ENCODE results near the gene MIB1.

MIB1 gene

DNA sequence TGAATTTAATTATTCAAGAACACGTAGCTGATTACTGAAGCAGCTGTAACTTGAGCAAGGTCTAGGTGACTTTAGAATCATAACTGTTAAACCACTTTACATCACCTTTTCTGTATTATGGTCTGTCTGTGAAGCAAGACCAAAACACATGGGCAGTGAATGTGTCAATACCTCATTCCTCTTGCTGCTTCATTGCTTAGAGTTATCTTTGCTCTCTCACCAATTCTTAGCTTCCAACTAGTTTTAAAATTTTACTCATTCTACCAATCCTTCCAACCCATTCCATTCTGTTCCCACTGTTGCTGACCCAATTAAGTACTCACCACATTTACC lies 80.2 kb downstream of the MIB1 start:
- no peak for DNase-seq

DNA sequence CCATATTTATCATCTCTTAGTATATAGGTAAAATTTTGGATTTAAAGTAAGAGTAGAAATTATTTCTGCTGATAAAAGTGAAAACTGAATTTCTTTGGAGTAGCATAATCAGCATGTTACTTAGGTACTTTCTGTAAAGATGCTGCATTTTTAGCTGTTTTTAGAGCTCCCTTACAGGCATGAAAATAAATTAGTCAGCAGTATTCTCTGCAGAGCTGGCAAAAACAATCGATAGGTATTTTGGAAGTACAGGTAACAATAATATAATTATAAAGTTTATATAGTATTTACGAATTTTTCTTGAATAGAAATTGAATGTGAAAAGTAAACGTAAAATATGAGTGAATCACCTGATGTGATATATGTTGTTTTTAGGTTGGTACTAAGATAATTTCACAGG lies 83.3 kb downstream of the MIB1 start:
- DNase-seq: no peak

DNA sequence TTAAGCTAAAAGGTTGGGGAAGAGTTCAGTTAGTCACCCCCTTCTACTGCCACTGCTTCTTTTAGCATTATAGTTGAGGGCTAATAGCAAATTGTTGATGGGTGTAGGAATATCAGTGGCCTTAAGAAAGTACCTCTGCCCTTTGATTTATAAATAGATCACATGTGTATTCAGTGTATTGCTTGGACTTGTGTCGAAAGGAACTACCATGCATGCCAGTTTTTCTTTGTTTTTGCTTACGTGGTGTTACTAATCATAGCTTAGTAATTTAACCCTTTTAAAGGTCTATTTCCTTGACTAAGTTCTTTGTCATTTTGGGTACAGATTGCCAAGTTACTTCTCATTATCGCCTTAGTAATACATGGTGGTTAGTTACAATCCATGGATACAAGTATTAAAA lies 85.6 kb downstream of the MIB1 start:
- no peak for DNase-seq

DNA sequence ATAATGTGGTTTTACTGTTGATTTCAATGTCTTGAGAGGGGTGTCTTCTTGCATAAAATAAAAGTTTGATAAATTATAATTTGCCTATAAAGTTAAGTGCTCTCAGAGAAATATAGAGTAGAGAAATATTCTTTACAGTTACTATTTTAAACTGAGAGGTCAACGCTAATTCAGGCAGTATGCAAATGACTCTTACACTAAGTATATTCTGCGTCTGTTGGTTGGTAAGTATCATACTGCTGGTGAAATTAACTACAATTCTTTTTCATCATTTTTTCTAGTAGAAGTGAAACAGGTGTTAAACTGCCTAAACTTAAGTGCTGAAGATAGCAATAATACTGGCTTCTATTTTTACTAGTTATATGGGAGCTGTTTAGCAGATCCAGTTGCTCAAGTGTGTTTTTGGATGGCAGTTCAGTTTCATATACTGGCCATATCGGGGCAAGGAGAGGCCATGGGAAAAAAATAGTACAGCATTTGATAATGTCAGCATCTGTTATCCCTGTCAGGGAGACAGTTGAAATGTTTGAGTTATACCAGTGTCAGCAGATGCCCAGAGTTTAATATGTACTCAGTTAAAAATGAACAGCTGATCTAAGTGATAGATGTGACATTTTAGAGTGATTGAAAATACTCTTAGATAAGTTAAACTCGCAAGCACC lies 86.2 kb downstream of the MIB1 start:
- DNase-seq: no peak

DNA sequence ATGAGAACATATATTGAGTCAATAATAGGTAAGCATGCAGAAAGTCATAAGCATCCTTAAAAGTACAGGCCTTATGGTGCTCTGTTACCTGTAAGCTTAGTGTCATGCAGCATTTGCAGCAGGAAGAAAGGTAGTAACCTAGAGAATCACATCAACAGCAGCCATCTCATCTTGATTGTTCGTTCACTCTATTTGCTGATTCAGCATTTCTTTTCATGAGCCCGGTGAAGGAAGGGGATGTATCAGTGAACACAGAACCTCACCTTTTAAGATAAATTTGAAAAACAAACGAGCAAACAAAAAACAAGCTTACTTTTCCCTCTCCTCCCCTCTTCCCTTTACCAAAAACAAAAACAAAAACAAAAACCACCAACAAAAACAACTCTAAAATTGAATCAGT lies 89.9 kb downstream of the MIB1 start:
- DNase-seq: no peak

DNA sequence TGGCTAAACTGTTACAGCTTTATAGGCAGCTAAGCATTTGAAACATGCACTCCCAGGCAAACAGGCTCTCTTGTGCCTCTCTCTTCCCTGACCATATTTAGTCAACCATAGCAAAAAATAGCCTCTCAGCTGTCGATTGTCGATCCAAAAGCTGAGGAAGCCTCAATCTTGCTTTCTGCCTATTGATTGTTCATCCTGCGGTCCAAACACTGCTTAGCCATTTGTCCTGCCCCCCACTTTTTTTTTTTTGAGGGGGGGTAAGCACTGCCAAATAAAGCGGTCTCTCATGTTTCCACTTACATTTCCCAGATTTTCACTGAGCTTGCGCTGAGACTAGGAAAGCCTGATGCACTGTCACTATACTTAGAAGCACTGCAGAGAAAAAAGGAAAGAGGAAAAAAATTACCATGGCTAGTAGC lies 90.8 kb downstream of the MIB1 start:
- DNase-seq: no peak

DNA sequence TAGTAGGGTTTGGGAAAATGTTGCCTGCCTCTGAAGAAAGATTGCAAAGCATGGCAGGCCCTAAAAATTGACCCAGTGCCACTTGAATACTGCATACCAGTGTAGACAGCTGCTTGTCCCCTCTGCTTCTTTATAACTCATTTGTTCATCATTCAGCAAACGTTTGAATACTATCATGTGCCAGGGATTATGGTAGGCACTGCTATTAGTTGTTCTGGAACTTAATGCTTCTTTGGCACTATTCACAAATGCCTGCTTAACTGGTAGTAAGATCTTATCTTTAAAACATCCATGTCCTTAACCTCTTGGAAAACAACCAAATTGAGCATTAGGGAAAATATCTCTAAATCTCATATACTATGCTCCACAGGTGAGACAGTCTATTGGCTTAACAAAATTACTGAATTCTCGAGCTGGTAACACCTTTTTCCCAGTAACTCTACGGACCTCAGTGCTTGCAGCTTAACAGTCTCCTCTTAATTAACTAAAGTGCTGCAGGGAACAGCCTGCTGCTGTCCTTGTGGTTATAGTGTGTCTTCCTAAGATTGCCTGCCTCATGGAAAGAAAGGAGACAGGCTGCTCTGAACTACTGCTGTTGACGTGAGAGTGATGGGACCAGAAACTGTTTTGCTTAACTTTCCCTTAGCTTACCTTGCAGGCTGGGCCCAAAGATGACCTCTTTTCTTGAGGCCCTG lies 93.2 kb downstream of the MIB1 start:
- DNase-seq: no peak

DNA sequence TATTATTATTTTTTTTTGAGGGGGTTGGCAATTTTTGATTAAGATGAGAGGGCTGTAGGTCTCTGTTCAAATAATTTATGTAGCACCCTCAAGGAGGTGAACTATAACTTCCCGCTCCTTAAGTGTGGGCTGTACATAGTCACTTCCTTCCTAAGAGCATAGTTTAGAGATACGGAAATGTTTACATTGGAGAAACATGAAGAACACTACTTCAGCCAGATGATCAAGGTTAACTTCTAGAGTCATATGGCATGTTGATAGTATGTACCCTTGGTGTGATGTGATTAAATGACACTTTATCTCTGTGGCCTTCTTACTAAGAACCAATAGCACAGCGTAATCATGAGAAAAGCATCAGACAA lies 93.7 kb downstream of the MIB1 start:
- DNase-seq: no peak

DNA sequence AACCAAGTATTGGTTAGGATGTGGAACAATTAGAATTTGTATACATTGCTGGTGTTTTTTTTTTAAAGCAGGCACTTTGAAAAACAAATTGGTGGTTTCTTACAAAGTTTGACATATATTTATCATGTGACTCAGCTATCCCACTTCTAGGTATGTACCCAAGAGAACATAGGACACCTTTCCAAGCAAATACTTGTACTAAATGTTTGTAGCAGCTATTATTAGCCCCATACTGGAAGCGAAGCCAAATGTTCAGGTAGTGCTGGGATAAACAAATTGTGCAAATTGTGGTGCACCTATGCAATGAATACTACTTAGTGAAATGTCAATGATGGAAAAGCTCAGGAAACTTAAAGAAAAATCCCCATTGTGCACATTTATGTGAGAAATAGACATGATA lies 101.0 kb downstream of the MIB1 start:
- DNase-seq: no peak

DNA sequence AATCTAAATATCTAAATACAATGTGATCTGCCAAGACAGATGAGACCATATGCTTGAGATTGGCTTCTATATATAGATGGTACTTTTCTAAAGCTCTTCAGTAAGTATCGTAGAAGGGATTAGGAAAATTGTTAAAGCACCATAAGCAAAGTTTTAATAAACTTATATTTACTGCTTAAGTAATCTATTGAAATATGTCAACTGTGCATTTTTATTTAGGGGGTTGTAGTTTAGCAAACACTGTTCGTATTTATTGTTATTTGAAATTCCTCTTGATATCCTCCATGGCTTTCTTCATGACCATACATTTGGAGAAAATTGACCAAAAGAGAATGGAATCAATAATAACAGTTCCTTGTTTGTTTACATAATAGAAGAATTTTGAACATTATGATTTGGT lies 102.7 kb downstream of the MIB1 start:
- DNase-seq: no peak

DNA sequence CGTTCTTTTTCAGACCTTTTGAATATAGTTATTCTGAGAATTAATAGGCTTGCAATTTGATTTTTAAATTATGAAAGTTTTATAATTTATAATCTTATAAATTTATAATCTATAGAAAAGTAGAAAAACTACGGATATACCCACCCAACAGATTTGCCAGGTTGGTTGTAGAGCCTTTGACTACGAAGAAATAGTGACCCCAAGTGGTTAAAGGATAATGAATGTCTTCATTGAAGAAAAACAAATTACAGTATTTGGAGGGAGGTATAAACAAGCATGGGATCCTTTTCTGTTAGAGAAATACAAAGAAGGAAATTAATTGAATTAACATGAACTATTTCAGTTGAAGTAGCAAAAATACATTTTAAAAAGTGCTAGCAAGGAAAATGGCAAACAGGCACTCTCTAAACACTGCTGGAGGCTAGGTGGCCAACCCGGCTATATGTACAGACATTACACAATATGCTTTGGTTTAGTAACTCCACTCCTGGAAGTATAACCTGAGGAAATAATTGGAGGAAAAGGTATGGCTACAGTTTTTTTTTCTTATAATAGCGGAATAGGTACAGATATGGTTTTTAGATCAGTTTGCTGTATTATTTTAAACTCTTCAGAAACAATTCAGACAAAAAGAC lies 110.9 kb downstream of the MIB1 start:
- DNase-seq: peak; percentile 5 to 12

DNA sequence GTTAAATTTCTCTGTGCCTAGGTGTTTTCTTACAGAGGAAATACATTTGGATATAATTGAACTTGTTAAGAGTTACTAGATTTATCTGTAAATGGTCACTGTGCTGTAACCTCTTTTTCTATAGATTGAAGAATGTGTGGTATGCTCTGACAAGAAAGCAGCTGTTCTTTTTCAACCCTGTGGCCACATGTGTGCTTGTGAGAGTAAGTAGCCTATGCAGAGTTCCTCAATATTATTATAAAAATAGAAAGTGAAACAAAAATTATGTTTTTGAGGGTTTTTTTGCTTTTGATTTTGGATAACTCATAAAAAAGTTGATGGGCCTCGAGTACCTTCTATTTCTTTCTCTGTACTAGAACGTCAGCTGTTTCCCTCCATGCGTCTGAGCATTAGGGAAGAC lies 112.4 kb downstream of the MIB1 start:
- DNase-seq: no peak

DNA sequence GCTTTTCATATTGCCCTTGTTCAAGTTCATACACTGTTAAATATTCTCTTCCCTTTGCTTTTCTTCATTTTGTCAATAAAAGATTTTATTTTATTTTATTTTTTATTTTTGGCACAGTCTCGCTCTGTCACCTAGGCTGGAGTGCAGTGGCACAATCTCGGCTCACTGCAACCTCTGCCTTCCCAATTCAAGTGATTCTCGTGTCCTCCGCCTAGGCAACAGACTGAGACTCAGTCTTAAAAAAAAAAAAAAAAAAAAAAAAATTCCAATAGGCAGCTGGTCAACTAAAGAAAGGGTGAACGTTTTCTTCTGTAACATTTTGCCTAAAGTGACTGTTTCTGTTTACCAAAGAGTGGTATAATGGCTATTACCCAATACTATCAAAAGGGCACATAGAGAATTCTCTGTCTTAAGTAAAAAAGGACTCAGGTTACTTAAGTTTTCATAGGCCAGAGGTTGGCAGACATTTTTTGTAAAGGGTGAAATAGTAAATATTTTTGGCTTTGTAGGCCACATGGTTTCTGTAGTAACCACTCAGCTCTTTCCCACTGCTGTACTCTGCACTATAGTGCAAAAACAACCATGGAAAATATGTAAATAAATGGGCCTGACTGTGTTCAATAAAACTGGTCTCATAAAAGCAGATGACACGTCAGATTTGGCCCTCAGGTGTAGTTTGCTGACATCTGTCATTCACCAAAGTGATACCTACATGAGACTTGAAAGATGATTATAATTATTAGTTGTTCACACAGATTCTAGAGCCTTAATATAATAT lies 113.4 kb downstream of the MIB1 start:
- no peak for DNase-seq

DNA sequence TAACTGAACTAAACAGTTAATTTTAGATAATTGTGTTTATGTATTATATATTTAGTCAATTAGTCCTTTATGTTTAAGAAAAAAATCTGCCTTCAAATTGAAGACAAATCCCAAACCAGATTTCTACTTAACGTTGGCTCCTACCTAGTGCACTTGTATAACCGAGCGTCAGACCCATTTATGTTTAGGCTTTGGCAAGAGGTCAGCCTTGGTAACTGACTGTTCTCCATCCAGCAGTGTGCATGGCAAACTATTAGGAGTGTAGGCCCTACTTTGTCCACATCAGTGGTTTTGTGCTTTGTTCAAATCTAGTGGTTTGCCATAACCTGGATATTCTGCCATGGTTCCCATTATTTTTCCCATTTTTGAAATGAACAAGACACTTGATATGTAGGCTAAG lies 114.8 kb downstream of the MIB1 start:
- DNase-seq: no peak

DNA sequence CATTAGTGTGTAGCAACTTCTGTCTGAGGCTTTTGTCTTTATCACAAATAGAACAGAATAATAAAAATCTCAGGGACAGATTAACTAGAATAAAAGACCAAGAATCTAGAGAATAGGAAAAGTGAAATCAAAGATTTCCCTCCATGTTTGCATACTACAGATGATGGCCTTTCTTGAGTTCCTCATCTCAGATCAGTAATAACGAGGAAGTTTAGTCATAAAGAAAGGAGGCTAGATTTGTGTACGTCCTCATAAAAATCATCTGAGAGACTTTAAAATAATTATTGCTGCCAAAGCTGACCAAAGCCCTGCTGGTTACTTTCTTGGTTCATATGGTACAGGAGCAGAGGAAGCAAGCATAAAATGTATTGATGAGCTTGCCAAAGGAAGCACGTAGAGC lies 117.3 kb downstream of the MIB1 start:
- DNase-seq: no peak

DNA sequence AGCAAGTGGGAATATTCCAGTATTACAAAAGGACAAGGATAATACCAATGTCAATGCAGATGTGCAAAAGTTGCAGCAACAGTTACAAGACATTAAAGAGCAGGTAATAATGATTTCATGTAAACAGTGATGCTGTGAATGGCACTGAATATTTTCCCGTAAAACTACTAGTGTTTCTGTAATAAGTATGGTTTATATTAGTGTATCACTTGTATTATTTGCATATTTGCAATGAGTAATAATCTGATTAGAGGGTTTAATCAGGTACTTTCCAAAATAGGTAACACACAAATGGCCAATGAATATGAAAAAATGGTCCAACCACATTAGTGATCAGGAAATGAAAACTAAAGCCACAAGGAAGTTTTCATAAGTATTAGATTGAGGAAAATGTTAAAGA lies 118.0 kb downstream of the MIB1 start:
- DNase-seq: no peak

DNA sequence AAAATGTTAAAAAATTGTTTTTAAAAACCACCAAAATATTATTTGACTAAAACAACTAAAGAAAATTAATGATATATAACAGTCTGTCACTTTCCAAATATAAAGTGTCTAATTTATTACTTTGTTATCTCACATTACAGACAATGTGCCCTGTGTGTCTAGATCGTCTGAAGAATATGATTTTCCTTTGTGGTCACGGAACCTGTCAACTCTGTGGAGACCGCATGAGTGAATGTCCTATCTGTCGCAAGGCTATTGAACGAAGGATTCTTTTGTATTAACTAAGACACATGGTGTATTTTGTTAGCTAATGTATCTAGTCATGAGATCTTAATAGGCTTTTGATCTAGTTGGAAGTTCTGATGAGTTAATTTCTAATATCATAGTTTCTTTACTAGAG lies 123.8 kb downstream of the MIB1 start:
- no peak for DNase-seq

DNA sequence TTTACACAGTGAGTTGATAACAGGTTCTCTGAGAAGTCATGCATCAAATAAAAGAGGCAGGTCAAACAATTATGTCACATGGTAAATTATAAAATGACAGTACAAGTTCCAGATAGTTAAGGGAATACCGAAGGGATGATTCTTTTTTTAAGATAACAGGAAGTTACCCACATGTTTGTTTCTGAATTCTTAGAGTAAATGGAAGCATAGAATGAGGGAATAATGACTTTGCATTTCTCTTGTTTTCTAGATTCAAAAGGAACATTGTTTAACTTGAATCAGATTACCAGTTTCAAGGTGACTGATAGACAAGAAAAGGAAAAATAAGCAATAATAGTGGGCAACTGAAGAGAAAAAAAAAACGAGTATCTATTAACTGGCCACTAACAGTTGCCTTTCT lies 124.5 kb downstream of the MIB1 start:
- no peak for DNase-seq

DNA sequence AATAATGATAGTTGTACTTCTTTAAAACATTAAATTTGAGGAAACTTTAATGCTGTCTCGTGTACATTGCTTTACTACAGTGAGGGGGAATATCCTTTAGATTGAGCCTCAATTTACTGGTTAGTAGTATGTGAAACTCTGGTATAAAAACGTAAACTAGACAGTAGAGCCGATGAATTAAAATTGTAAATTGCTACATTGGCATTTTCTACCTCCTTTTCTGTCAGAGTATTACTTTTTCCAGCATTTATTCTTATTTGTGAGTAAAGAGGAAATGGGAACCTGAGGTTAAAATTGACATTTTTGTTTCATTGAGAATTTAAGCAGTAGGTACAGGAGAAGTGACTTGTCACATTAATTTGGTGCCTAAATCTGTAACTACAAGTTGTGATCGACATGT lies 128.2 kb downstream of the MIB1 start:
- DNase-seq: no peak

DNA sequence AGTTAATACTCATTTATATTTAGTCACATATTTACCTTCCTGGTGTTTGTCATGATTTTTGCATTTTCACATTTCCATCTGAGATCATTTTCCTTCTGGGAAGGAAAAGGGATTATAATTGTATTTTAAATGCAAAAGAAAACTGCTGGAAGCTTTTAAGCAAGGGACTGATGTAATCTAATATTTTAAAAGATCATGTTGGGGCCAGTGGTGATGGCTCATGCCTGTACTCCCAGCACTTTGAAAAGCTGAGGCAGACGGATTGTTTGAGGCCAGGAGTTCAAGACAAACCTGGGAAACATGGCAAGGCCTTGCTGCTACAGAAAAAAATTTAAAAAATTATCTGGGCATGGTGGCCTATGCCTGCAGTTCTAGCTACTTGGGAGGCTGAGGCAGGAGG lies 149.0 kb downstream of the MIB1 start:
- DNase-seq: no peak

DNA sequence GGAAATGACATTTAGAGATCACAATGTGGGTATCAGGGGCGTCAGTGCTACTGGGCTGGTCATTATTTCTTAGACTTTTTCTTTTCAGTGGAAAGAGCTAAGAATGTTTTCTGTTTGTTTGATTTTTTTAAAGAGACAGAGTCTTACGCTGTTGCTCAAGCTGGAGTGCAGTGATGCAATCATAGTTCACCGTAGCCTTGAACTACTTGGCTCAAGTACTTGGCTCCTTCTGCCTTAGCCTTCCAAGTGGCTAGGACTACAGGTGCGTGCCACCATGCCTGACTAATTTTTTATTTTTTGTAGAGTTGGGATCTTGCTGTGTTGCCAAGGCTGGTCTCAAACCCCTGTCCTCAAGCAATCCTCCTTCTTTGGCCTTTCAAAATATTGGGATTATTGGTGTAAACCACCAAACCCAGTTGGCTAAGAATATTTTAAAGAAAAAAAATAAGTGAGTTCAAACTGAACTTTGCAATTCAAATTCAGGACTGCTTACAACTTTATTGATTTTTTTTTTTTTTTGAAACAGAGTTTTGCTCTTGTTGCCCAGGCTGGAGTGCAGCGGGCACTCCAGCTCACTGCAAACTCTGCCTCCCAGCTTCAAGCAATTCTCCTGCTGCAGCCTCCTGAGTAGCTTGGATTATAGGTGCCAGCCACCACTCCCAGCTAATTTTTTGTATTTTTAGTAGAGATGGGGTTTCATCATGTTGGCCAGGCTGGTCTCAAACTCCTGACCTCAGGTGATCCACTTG lies 154.2 kb downstream of the MIB1 start:
- DNase-seq: no peak

DNA sequence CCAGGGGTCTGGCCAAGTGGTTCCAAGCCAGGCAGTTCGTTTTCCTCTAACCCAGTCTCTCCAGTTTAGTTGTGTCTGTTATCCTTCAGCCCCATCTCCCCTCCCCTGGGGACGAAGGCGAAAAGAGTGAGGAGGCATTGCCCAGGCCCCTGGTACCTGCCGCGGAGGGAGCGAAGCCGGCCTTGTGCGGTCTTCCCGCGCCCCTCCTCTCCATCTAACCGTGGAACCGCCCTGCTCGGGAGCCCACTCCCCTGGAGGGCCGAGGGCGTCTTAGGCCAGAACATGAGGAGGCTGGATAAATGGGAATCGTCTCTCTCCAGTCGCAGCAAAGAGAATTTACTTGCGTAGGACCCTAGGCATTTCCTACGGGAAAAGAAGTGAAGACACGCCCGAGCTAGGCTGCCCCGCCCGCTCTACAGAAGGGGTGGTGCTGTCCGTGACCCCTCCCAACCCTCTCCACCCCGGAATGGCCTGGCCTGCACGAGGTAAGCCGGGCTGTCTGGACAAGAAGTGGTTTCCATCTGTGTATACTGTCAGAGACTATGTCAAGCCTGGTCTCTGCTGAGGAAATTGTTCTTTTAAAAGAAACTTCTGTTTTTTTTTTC lies 156.2 kb downstream of the MIB1 start:
- no peak for DNase-seq

DNA sequence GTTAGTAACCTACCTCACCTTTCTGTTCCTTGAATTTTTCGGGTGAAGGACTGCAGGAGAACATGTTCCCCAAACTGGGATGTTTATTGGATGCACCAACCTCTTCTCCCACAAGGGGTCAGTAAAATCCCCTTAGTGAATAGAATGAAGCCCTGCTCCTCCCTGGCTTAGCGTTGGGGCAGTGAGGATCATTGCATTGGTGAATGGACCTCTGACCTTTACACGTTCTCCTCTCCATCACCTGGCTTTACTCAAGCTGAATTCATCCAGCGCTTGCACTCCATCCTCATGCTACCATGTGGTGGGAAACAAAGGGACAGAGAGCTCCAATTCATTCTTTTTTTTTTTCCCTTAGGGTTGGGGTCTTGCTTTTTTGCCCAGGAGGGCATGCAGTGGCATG lies 157.2 kb downstream of the MIB1 start:
- peak; percentile 34 to 43 for DNase-seq

All from NCI-H2081 (cell line).